Thyroid gland (tissue), 4 donors: ENCODE data around the gene ENTPD6. TPM values are rescaled to one million over a fixed set of nuclear protein-coding genes. Genes with fewer than 3 reads are reported as not detected.
A peak's percentile ranks its signal among the peaks of the same experiment; 100 is the strongest.
"Not testable (repeated sequence)": the region's sequence is repeated elsewhere in the genome, so short reads cannot be mapped to it uniquely, and the experiment has no call there.

Experiments
- DNase-seq, 2 donors: peaks; one replicate each; pipeline ENCODE4 v3.0.0-alpha.2; 2019
- H3K27ac ChIP-seq, 3 donors: fragments of 200-600 bp; sonication (generic); 1 replicate in 2 of 3; 2 replicates in 1 of 3; pipeline ENCODE4 v1.5.1; 2016 to 2019; ENCODE audit warnings: mild to moderate bottlenecking in 1 of 3, moderate library complexity in 1 of 3
- H3K27me3 ChIP-seq: fragments of 200-600 bp; sonication (generic); one replicate; pipeline ENCODE4 v1.5.1; 2019
- H3K36me3 ChIP-seq, 2 donors: fragments of 200-600 bp; sonication (generic); one replicate each; pipeline ENCODE4 v1.5.1; 2016 to 2019
- H3K4me1 ChIP-seq, 2 donors: fragments of 200-600 bp; sonication (generic); one replicate each; pipeline ENCODE4 v1.5.1; 2017 to 2019
- H3K4me3 ChIP-seq, 3 donors: fragments of 200-600 bp; sonication (generic); replicated peaks in 1 of 3; 1 replicate in 2 of 3; 2 replicates in 1 of 3; pipeline ENCODE4 v1.5.1; 2016; ENCODE audit warnings: mild to moderate bottlenecking in 1 of 3
- H3K9me3 ChIP-seq: fragments of 200-600 bp; sonication (generic); one replicate; pipeline ENCODE4 v1.5.1; 2017
- CTCF ChIP-seq, 6 experiments: fragments of 200-600 bp in 3 of 6; fragments of 450-650 bp in 3 of 6; sonication (generic) in 3 of 6; IDR thresholded peaks; one replicate each; pipeline ENCODE4 v1.5.1; 2016 to 2019; ENCODE audit warnings: antibody characterized with exemption in 6 of 6, mild to moderate bottlenecking in 2 of 6, inconsistent platforms in 1 of 6, moderate library complexity in 1 of 6
- POLR2A ChIP-seq, 2 donors: fragments of 450-650 bp; IDR thresholded peaks; one replicate each; pipeline ENCODE4 v1.6.1; 2017; ENCODE audit warnings: antibody characterized with exemption in 2 of 2, mild to moderate bottlenecking in 2 of 2, moderate library complexity in 1 of 2
- WGBS, 2 donors: methylation state at CpG; one replicate each; pipeline ENCODE4 v1.1.5; 2017; 5-methylcytosine and 5-hydroxymethylcytosine counted together
- intact Hi-C: fragments of 100-400 bp; cut with DNase I; formaldehyde crosslinking; loops from one replicate; pipeline ENCODE4 v1.15.1; 2023
- total RNA-seq, 4 donors: library from RNA; depleted of rRNA; stranded (reverse); fragments of >200 nt; gene quantifications; one replicate each; pipeline ENCODE4 v1.2.3, GENCODE V29; 2016

Gene ENTPD6
- total RNA-seq, 4 donors from 2014 or later: 51.6 to 75.6 (median 64.9) TPM

GRCh38 chr20:25236450-25237304 lies 41.2 kb downstream of the ENTPD6 start:
- 76 to 80% methylated on average over 13 to 15 of the region's 15 CpGs for WGBS, 2 donors
- Histone ChIP-seq H3K4me1 (peaks cover 11 to 33% of the 10 kb centered on the region in 2 donors), H3K27me3 (no peaks in the 10 kb centered on the region), H3K36me3 (no peaks in the 10 kb centered on the region), H3K9me3 (no peaks in the 10 kb centered on the region), H3K4me3 (no peak overlapping the region), H3K27ac (no peak overlapping the region)
- no peak for DNase-seq
- intact Hi-C loops: loop anchor here (10.0 kb wide), 1 partner anchor 58 kb away; no protein-coding TSS in a partner anchor
- TF ChIP-seq POLR2A (IDR thresholded peaks at IDR 0.05) (no peak), CTCF (IDR thresholded peaks at IDR 0.05) (no peak)

GRCh38 chr20:25237610-25238318 lies 42.3 kb downstream of the ENTPD6 start:
- Histone ChIP-seq H3K4me1 (peaks cover 11 to 33% of the 10 kb centered on the region in 2 donors), H3K9me3 (no peaks in the 10 kb centered on the region), H3K36me3 (no peaks in the 10 kb centered on the region), H3K4me3 (no peak overlapping the region), H3K27ac (peak overlapping the region in 1 of 3 donors; percentile 49), H3K27me3 (no peaks in the 10 kb centered on the region)
- intact Hi-C loops: loop anchor here (10.0 kb wide), 1 partner anchor 57 kb away; no protein-coding TSS in a partner anchor
- TF ChIP-seq POLR2A (IDR thresholded peaks at IDR 0.05): no peak
- TF ChIP-seq CTCF (IDR thresholded peaks at IDR 0.05): no peak
- DNase-seq: no peak
- 44 to 65% methylated on average over 7 to 10 of the region's 10 CpGs for WGBS, 2 donors

DNA sequence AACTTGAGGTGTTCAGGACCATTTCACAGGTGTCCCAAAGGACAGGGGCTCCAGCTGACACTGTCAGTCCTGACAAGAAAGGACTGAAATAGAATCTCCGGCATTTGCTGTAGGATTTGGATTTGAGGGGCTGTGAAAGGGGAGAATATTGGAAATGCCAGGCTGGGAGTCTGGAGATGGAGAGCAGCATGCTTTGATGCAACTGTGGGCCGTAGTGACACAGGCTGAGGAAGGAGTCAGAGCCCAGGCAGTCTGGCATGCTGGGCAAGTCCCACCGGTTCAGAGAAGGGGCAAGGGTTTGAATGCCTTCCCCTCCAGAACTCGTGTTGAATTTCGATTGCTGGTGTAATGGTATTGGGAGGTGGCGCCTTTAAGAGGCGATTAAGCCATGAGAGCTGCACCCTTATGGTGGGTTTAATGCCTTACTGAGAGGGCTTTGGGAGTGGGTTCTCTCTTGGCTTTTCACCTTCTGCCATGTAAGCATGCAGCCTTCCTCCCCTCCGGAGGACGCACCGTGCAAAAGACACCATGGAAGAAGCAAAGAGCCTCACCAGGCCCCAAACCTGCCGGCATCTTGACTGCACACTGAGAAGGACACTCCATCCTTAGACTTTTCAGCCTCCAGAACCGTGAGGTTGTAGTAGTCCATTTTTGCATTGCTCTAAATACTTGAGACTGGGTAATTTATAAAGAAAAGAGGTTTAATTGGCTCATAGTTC lies 43.0 kb downstream of the ENTPD6 start:
- 85 to 94% methylated on average over 12 of the region's 12 CpGs for WGBS, 2 donors
- Histone ChIP-seq H3K27ac (peak overlapping the region in 1 of 3 donors; percentile 49), H3K36me3 (no peaks in the 10 kb centered on the region), H3K27me3 (no peaks in the 10 kb centered on the region), H3K4me1 (peaks cover 4 to 27% of the 10 kb centered on the region in 2 donors), H3K4me3 (no peak overlapping the region), H3K9me3 (no peaks in the 10 kb centered on the region)
- TF ChIP-seq CTCF (IDR thresholded peaks at IDR 0.05): no peak
- TF ChIP-seq POLR2A (IDR thresholded peaks at IDR 0.05): no peak
- DNase-seq: no peak
- intact Hi-C loops: loop anchor here (10.0 kb wide), 1 partner anchor 56 kb away; no protein-coding TSS in a partner anchor

GRCh38 chr20:25239387-25240370 lies 44.2 kb downstream of the ENTPD6 start:
- WGBS, 2 donors: 88 to 94% methylated on average over 15 to 17 of the region's 19 CpGs
- DNase-seq: no peak

GRCh38 chr20:25240851-25241658 lies 45.5 kb downstream of the ENTPD6 start:
- not testable (repeated sequence) for H3K36me3 ChIP-seq, H3K27me3 ChIP-seq, DNase-seq, H3K4me3 ChIP-seq, H3K27ac ChIP-seq, H3K9me3 ChIP-seq
- peaks cover 0 to 17% of the 10 kb centered on the region in 2 donors for H3K4me1 ChIP-seq
- WGBS, 2 donors: 62 to 70% methylated on average over 9 of the region's 9 CpGs
- intact Hi-C loops: loop anchor here (2.0 kb wide), 1 partner anchor 70 kb away; no protein-coding TSS in a partner anchor

More at GRCh38 chr20:25239387-25240370, 44.2 kb downstream of the ENTPD6 start:
- no peaks in the 10 kb centered on the region for H3K27me3 ChIP-seq
- H3K36me3 ChIP-seq: no peaks in the 10 kb centered on the region
- TF ChIP-seq POLR2A (IDR thresholded peaks at IDR 0.05): no peak
- no peak for TF ChIP-seq CTCF (IDR thresholded peaks at IDR 0.05)
- no peak overlapping the region for H3K4me3 ChIP-seq
- H3K9me3 ChIP-seq: no peaks in the 10 kb centered on the region
- intact Hi-C loops: loop anchor here (2.0 to 10.0 kb wide), 2 partner anchors 55 to 71 kb away; no protein-coding TSS in a partner anchor
- H3K4me1 ChIP-seq: peaks cover 0 to 17% of the 10 kb centered on the region in 2 donors
- no peak overlapping the region for H3K27ac ChIP-seq

- not testable (repeated sequence) for H3K4me3 ChIP-seq, H3K36me3 ChIP-seq, DNase-seq, H3K27ac ChIP-seq, H3K27me3 ChIP-seq, H3K9me3 ChIP-seq
- intact Hi-C loops: loop anchor here (2.0 kb wide), 1 partner anchor 69 kb away; no protein-coding TSS in a partner anchor
- 48 to 61% methylated on average over 4 of the region's 4 CpGs for WGBS, 2 donors
- H3K4me1 ChIP-seq: peaks cover 0 to 17% of the 10 kb centered on the region in 2 donors
Measured at GRCh38 chr20:25241659-25241955, 46.1 kb downstream of the ENTPD6 start.
